SK-N-SH (cell line): ENCODE results near the gene FGGY. TPM values are rescaled to one million over a fixed set of nuclear protein-coding genes. Genes with fewer than 3 reads are reported as not detected.
A peak's percentile ranks its signal among the peaks of the same experiment; 100 is the strongest.

Experiments used
- CHD2 ChIP-seq: fragments of 150-350 bp; IDR thresholded peaks from 2 replicates; pipeline ENCODE4 v1.6.1; 2018; ENCODE audit warnings: low read length; ENCODE audit not compliant: partially characterized antibody
- ELF1 ChIP-seq: IDR thresholded peaks from 2 replicates; pipeline ENCODE4 v1.4.0; 2012
- EP300 ChIP-seq, 2 experiments: IDR thresholded peaks; 2 replicates each; pipeline versions ENCODE4 v1.4.0 to v1.6.1; 2012; ENCODE audit warnings: borderline replicate concordance in 1 of 2, low read depth in 1 of 2, low read length in 1 of 2
- EZH2phosphoT487 ChIP-seq: fragments of 200-600 bp; sonication (generic); IDR thresholded peaks from 2 replicates; pipeline ENCODE4 v1.6.1; 2017; ENCODE audit warnings: low read depth, mixed run types, mild to moderate bottlenecking, antibody characterized with exemption, moderate library complexity, borderline replicate concordance
- FOXJ3 ChIP-seq: sonication (generic); formaldehyde crosslinking; IDR thresholded peaks from 2 replicates; pipeline ENCODE4 v1.5.1; 2020; ENCODE audit warnings: mild to moderate bottlenecking, missing genetic modification reagents
- FOXM1 ChIP-seq: IDR thresholded peaks from 2 replicates; pipeline ENCODE4 v1.4.0; 2012; ENCODE audit warnings: low read depth, mild to moderate bottlenecking
- GABPA ChIP-seq: IDR thresholded peaks from 2 replicates; pipeline ENCODE4 v1.4.0; 2012; ENCODE audit warnings: low read depth, mild to moderate bottlenecking
- GATA2 ChIP-seq: sonication (generic); formaldehyde crosslinking; IDR thresholded peaks from 2 replicates; pipeline ENCODE4 v1.5.0; 2020; ENCODE audit warnings: mild to moderate bottlenecking, missing genetic modification reagents
- JUND ChIP-seq: IDR thresholded peaks from 2 replicates; pipeline ENCODE4 v1.4.0; 2012
- MAX ChIP-seq: IDR thresholded peaks from 2 replicates; pipeline ENCODE4 v1.4.0; 2012; ENCODE audit warnings: low read depth
- MXI1 ChIP-seq: IDR thresholded peaks from 2 replicates; pipeline ENCODE4 v1.6.1; 2012; ENCODE audit warnings: mild to moderate bottlenecking, low read depth, low read length, improper control_type of control experiment
- NFIC ChIP-seq: IDR thresholded peaks from 2 replicates; pipeline ENCODE4 v1.4.0; 2012; ENCODE audit warnings: borderline replicate concordance
- NRF1 ChIP-seq: IDR thresholded peaks from 2 replicates; pipeline ENCODE4 v1.6.1; 2012; ENCODE audit warnings: low read depth, mild to moderate bottlenecking, low read length
- POLR2AphosphoS5 ChIP-seq: IDR thresholded peaks from 2 replicates; pipeline ENCODE4 v1.6.1; 2012; ENCODE audit warnings: low read depth, low read length
- RFX5 ChIP-seq: IDR thresholded peaks from 2 replicates; pipeline ENCODE4 v1.6.1; 2012; ENCODE audit warnings: mild to moderate bottlenecking, improper control_type of control experiment, low read length
- SIN3A ChIP-seq: IDR thresholded peaks from 2 replicates; pipeline ENCODE4 v1.6.1; 2012; ENCODE audit warnings: low read depth, mild to moderate bottlenecking, low read length, moderate library complexity, borderline replicate concordance
- SMC3 ChIP-seq: IDR thresholded peaks from 2 replicates; pipeline ENCODE4 v1.6.1; 2012; ENCODE audit warnings: low read depth, low read length, improper control_type of control experiment
- TAF1 ChIP-seq: IDR thresholded peaks from 2 replicates; pipeline ENCODE4 v1.6.1; 2012; ENCODE audit warnings: low read depth, mild to moderate bottlenecking, low read length, moderate library complexity, borderline replicate concordance
- TCF12 ChIP-seq: IDR thresholded peaks from 2 replicates; pipeline ENCODE4 v1.4.0; 2012
- TEAD4 ChIP-seq: IDR thresholded peaks from 2 replicates; pipeline ENCODE4 v1.4.0; 2012; ENCODE audit warnings: mild to moderate bottlenecking, borderline replicate concordance; ENCODE audit not compliant: insufficient read depth
- USF1 ChIP-seq: IDR thresholded peaks from 2 replicates; pipeline ENCODE4 v1.4.0; 2012; ENCODE audit warnings: low read depth, borderline replicate concordance
- YY1 ChIP-seq: IDR thresholded peaks from 2 replicates; pipeline ENCODE4 v1.4.0; 2012; ENCODE audit warnings: low read depth, mild to moderate bottlenecking
- polyA plus RNA-seq, 3 experiments: library from polyadenylated mRNA; depleted of rRNA; stranded (reverse); fragments of >200 nt; gene quantifications; 2 replicates each; pipeline ENCODE4 v1.2.3, GENCODE V29; 2012
- TF ChIP-seq, protein P1 (sequence below): IDR thresholded peaks from 2 replicates; pipeline ENCODE4 v1.4.0; 2012; ENCODE audit warnings: low read depth, borderline replicate concordance
- TF ChIP-seq, protein P2 (sequence below): IDR thresholded peaks from 2 replicates; pipeline ENCODE4 v1.6.1; 2012; ENCODE audit warnings: mild to moderate bottlenecking, low read depth, low read length, moderate library complexity

Gene FGGY
- polyA plus RNA-seq, 1 of the 3 experiments (the other 2 are of a cell fraction): 10.3 TPM

DNA sequence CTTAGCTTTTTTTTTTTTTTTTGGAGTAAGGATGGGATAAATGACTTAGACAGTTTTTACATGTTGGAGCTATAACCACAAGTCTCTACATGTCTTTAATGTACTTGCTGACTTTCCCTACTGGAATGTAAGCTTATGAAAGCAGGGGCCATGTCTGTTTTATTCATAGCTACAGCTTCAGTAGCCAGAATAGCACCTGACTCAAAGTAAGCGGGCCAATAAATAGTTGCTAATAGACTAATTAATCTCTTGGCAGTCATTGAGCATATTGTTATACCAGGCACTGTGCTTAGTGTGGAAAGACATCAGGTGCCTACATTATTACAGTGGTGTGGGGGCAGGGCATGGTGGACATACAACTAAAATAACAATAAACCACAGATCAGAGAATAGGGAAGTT is 433.4 kb downstream of the FGGY start (continued):
- TF ChIP-seq, protein P1, sequence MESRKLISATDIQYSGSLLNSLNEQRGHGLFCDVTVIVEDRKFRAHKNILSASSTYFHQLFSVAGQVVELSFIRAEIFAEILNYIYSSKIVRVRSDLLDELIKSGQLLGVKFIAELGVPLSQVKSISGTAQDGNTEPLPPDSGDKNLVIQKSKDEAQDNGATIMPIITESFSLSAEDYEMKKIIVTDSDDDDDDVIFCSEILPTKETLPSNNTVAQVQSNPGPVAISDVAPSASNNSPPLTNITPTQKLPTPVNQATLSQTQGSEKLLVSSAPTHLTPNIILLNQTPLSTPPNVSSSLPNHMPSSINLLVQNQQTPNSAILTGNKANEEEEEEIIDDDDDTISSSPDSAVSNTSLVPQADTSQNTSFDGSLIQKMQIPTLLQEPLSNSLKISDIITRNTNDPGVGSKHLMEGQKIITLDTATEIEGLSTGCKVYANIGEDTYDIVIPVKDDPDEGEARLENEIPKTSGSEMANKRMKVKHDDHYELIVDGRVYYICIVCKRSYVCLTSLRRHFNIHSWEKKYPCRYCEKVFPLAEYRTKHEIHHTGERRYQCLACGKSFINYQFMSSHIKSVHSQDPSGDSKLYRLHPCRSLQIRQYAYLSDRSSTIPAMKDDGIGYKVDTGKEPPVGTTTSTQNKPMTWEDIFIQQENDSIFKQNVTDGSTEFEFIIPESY: no peak
- TF ChIP-seq, protein P2, sequence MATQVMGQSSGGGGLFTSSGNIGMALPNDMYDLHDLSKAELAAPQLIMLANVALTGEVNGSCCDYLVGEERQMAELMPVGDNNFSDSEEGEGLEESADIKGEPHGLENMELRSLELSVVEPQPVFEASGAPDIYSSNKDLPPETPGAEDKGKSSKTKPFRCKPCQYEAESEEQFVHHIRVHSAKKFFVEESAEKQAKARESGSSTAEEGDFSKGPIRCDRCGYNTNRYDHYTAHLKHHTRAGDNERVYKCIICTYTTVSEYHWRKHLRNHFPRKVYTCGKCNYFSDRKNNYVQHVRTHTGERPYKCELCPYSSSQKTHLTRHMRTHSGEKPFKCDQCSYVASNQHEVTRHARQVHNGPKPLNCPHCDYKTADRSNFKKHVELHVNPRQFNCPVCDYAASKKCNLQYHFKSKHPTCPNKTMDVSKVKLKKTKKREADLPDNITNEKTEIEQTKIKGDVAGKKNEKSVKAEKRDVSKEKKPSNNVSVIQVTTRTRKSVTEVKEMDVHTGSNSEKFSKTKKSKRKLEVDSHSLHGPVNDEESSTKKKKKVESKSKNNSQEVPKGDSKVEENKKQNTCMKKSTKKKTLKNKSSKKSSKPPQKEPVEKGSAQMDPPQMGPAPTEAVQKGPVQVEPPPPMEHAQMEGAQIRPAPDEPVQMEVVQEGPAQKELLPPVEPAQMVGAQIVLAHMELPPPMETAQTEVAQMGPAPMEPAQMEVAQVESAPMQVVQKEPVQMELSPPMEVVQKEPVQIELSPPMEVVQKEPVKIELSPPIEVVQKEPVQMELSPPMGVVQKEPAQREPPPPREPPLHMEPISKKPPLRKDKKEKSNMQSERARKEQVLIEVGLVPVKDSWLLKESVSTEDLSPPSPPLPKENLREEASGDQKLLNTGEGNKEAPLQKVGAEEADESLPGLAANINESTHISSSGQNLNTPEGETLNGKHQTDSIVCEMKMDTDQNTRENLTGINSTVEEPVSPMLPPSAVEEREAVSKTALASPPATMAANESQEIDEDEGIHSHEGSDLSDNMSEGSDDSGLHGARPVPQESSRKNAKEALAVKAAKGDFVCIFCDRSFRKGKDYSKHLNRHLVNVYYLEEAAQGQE: no peak
- TF ChIP-seq ELF1: no peak
- TF ChIP-seq USF1: no peak
- TF ChIP-seq EZH2phosphoT487: no peak
- no peak for TF ChIP-seq RFX5
- no peak for TF ChIP-seq MXI1
- no peak for TF ChIP-seq MAX
- TF ChIP-seq GATA2 (CRISPR knock-in tag): no peak
- TF ChIP-seq POLR2AphosphoS5: no peak; the same call in 1 of the 2 replicates
- TF ChIP-seq FOXJ3 (CRISPR knock-in tag): no peak
- TF ChIP-seq TEAD4: no peak
- no peak for TF ChIP-seq SIN3A
- no peak for TF ChIP-seq SMC3
- peak; percentile 37 for TF ChIP-seq NFIC
- TF ChIP-seq NRF1: no peak
- TF ChIP-seq FOXM1: no peak
- peak in 1 of 2 experiments; percentile 44; a peak in 1 of 4 replicates for TF ChIP-seq EP300 (IDR thresholded peaks at IDR 0.05; ENCODE audit: borderline replicate concordance in 1 of 2, low read depth in 1 of 2, low read length in 1 of 2)
- no peak for TF ChIP-seq TAF1
- TF ChIP-seq CHD2: no peak
- TF ChIP-seq TCF12: peak; percentile 56
- no peak for TF ChIP-seq YY1
- peak; percentile 18; the same call in 1 of the 2 replicates for TF ChIP-seq JUND
- TF ChIP-seq GABPA: no peak
